Mesenchymal stem cell (in vitro differentiated cells and primary cell): Measurements from ENCODE around the gene FAM13A. TPM values are rescaled to one million over a fixed set of nuclear protein-coding genes. Genes with fewer than 3 reads are reported as not detected.

Experiments used
- DNase-seq: peaks from one replicate; pipeline ENCODE4 v3.0.0-alpha.2; 2013
- H2AFZ ChIP-seq: one replicate; pipeline ENCODE4 v1.6.1; 2013; ENCODE audit warnings: low read depth, mild to moderate bottlenecking, control low read depth, inconsistent platforms, low read length, moderate library complexity
- H2AK5ac ChIP-seq: 2 replicates; pipeline ENCODE4 v1.6.1; 2013; ENCODE audit warnings: low read length, moderate library complexity, mild to moderate bottlenecking, inconsistent platforms; ENCODE audit not compliant: severe bottlenecking
- H2BK120ac ChIP-seq: one replicate; pipeline ENCODE4 v1.6.1; 2013; ENCODE audit warnings: low read depth, mild to moderate bottlenecking, inconsistent platforms, low read length, moderate library complexity
- H2BK12ac ChIP-seq, 2 experiments: one replicate each; pipeline ENCODE4 v1.6.1; 2013; ENCODE audit warnings: inconsistent platforms in 2 of 2, low read length in 2 of 2, mild to moderate bottlenecking in 2 of 2, moderate library complexity in 2 of 2, control low read depth in 1 of 2
- H2BK15ac ChIP-seq: one replicate; pipeline ENCODE4 v1.6.1; 2013; ENCODE audit warnings: mild to moderate bottlenecking, low read depth, inconsistent platforms; ENCODE audit not compliant: poor library complexity, severe bottlenecking
- H2BK5ac ChIP-seq: 2 replicates; pipeline ENCODE4 v1.6.1; 2013; ENCODE audit warnings: low read depth, mild to moderate bottlenecking, low read length, control low read depth, inconsistent platforms; ENCODE audit not compliant: poor library complexity, severe bottlenecking
- H3K14ac ChIP-seq, 2 experiments: one replicate each; pipeline ENCODE4 v1.6.1; 2013; ENCODE audit warnings: inconsistent platforms in 2 of 2, low read length in 2 of 2, control low read depth in 1 of 2, mild to moderate bottlenecking in 1 of 2, moderate library complexity in 1 of 2
- H3K18ac ChIP-seq, 2 experiments: one replicate each; pipeline ENCODE4 v1.6.1; 2013; ENCODE audit warnings: inconsistent platforms in 2 of 2, low read length in 2 of 2, control low read depth in 1 of 2, low read depth in 1 of 2, mild to moderate bottlenecking in 1 of 2
- H3K23ac ChIP-seq, 2 experiments: one replicate each; pipeline ENCODE4 v1.6.1; 2013; ENCODE audit warnings: inconsistent platforms in 2 of 2, low read length in 2 of 2, mild to moderate bottlenecking in 2 of 2, moderate library complexity in 2 of 2, control low read depth in 1 of 2
- H3K27ac ChIP-seq: 2 replicates; pipeline ENCODE4 v1.5.1; 2013; ENCODE audit warnings: mild to moderate bottlenecking, moderate library complexity, low read length, control low read depth, inconsistent platforms; ENCODE audit not compliant: poor library complexity, severe bottlenecking
- H3K27me3 ChIP-seq, 2 experiments: 2 replicates each; pipeline versions ENCODE4 v1.6.1 to v1.7.0; 2013; ENCODE audit warnings: low read length in 2 of 2, mild to moderate bottlenecking in 2 of 2, moderate library complexity in 2 of 2, control low read depth in 1 of 2, inconsistent platforms in 1 of 2; ENCODE audit not compliant: control insufficient read depth in 1 of 2, insufficient read depth in 1 of 2
- H3K36me3 ChIP-seq, 2 experiments: 2 replicates each; pipeline versions ENCODE4 v1.6.1 to v1.7.0; 2013; ENCODE audit warnings: low read length in 2 of 2, control low read depth in 1 of 2, inconsistent platforms in 1 of 2, low read depth in 1 of 2, mild to moderate bottlenecking in 1 of 2; ENCODE audit not compliant: insufficient read depth in 2 of 2, control insufficient read depth in 1 of 2
- H3K4ac ChIP-seq, 2 experiments: one replicate each; pipeline ENCODE4 v1.6.1; 2013; ENCODE audit warnings: inconsistent platforms in 2 of 2, low read length in 2 of 2, mild to moderate bottlenecking in 2 of 2, moderate library complexity in 2 of 2, control low read depth in 1 of 2, low read depth in 1 of 2
- H3K4me1 ChIP-seq: 2 replicates; pipeline ENCODE4 v1.6.1; 2013; ENCODE audit warnings: low read depth, low read length, control low read depth; ENCODE audit not compliant: control insufficient read depth, insufficient read depth
- H3K4me2 ChIP-seq: 2 replicates; pipeline ENCODE4 v1.6.1; 2013; ENCODE audit warnings: low read length, mild to moderate bottlenecking, inconsistent platforms; ENCODE audit not compliant: poor library complexity, severe bottlenecking
- H3K4me3 ChIP-seq, 2 experiments: 2 replicates each; pipeline versions ENCODE4 v1.5.1 to v1.7.0; 2013; ENCODE audit warnings: low read length in 2 of 2, mild to moderate bottlenecking in 2 of 2, control low read depth in 1 of 2, low read depth in 1 of 2; ENCODE audit not compliant: insufficient read depth in 1 of 2
- H3K79me1 ChIP-seq: replicated peaks from 2 replicates; pipeline ENCODE4 v1.6.1; 2013; ENCODE audit warnings: mild to moderate bottlenecking, control low read depth, low read length, inconsistent platforms; ENCODE audit not compliant: poor library complexity, severe bottlenecking
- H3K9ac ChIP-seq: 2 replicates; pipeline ENCODE4 v1.7.0; 2013; ENCODE audit warnings: mild to moderate bottlenecking, low read length, moderate library complexity
- H3K9me3 ChIP-seq: 2 replicates; pipeline ENCODE4 v1.7.0; 2013; ENCODE audit warnings: mild to moderate bottlenecking, low read length; ENCODE audit not compliant: control insufficient read depth
- H4K8ac ChIP-seq: one replicate; pipeline ENCODE4 v1.6.1; 2013; ENCODE audit warnings: inconsistent platforms, mild to moderate bottlenecking, low read length, moderate library complexity
- H4K91ac ChIP-seq: one replicate; pipeline ENCODE4 v1.6.1; 2013; ENCODE audit warnings: mild to moderate bottlenecking, low read length, inconsistent platforms
- WGBS: methylation state at CpG from one replicate; pipeline ENCODE4 v1.1.7; 2013; ENCODE audit warnings: mixed read lengths; 5-methylcytosine and 5-hydroxymethylcytosine counted together
- small RNA-seq: library from polyadenylated mRNA; stranded (forward); fragments of <200 nt; extraction: miRNeasy Mini kit (QIAGEN cat#:217004); gene quantifications from one replicate; pipeline ENCODE3, GENCODE V24; 2013; ENCODE audit warnings: low read depth

The FAM13A gene

DNA sequence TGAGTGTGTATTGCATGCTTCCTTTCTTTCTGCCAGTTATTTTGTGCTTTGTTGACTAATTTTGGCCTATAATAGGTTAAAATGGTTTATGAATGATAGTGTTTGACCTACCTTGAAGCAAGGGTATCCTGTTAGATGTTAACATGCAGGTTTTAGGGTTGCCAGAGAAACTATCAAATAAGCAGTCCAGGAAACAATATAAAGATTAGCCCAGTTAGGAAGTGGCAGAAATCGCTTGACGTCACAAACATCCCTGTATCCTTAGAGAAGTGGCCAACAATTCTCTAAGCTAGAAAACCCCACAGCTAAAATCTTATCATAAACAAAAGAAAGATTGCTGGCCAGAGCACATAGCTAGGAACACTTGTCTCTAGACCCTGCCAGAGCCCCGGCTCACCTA lies 363.2 kb downstream of the FAM13A start:
- Histone ChIP-seq H2BK15ac (no peak overlapping the region), H3K9ac (no peak overlapping the region), H3K4me1 (peaks cover 2% of the 10 kb centered on the region), H4K91ac (no peak overlapping the region), H3K79me1 (peaks cover 4% of the 10 kb centered on the region), H3K27ac (no peak overlapping the region), H3K27me3 (no peaks in the 10 kb centered on the region), H3K14ac (no peak overlapping the region), H3K4me3 (no peak overlapping the region), H3K36me3 (peaks cover 0 to 10% of the 10 kb centered on the region in 2 experiments), H4K8ac (no peak overlapping the region), H2BK120ac (no peak overlapping the region), H2BK5ac (no peak overlapping the region), H2AFZ (no peak overlapping the region), H3K4me2 (no peak overlapping the region), H2AK5ac (no peak overlapping the region), H3K9me3 (no peaks in the 10 kb centered on the region), H3K4ac (no peak overlapping the region), H3K23ac (no peak overlapping the region), H3K18ac (no peak overlapping the region), H2BK12ac (no peak overlapping the region)
- 99% methylated on average over 3 of the region's 3 CpGs for WGBS
- no peak for DNase-seq

DNA sequence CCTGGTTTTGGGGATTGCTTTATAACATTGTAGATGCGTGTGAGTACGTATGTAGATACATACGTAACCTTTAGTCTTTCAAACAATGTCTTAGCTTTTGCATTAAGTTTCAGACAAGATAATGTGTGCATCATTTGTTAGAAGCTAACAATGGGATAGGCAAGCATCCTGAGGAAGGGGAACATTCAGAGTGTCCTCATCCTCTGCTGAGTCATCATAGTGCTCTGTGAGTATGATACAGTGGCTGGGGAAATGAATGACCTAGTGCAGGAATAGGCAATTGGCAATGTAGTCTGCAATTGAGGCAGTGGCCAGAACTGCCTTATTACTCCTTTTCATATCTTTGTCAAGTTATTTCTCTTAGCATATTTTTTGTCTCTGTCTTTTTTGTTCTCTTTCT lies 366.6 kb downstream of the FAM13A start:
- Histone ChIP-seq H3K9me3 (no peaks in the 10 kb centered on the region), H2AK5ac (no peak overlapping the region), H3K36me3 (peaks cover 0 to 31% of the 10 kb centered on the region in 2 experiments), H3K14ac (no peak overlapping the region), H3K27me3 (no peaks in the 10 kb centered on the region), H3K79me1 (no peaks in the 10 kb centered on the region), H2AFZ (no peak overlapping the region), H2BK120ac (no peak overlapping the region), H4K8ac (no peak overlapping the region), H3K4me3 (no peak overlapping the region), H3K23ac (no peak overlapping the region), H3K18ac (no peak overlapping the region), H2BK5ac (no peak overlapping the region), H3K9ac (no peak overlapping the region), H3K4me1 (peaks cover 2% of the 10 kb centered on the region), H3K4ac (no peak overlapping the region), H2BK15ac (no peak overlapping the region), H4K91ac (no peak overlapping the region), H3K4me2 (no peak overlapping the region), H3K27ac (no peak overlapping the region), H2BK12ac (no peak overlapping the region)
- DNase-seq: peak; percentile 50
- 100% methylated on average over 3 of the region's 3 CpGs for WGBS

DNA sequence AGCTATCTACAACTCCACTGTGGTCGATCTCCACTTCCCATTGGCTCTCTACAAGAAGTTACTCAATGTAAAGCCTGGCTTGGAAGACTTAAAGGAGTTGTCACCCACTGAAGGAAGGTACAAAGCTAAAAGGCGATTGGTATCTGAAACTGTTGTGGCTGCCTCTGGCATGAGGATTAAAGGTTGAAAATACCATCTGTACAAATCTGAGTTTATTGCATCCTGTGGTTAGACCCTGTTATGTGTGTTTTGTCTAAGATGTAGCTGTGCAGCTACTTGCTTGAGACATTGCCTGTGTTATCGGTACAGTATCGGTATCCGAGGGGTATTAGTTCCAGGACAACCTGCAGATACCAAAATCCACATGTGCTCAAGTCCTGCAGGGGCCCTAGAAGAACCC lies 375.8 kb downstream of the FAM13A start:
- H3K9me3 ChIP-seq: no peaks in the 10 kb centered on the region
- H3K36me3 ChIP-seq: peaks cover 0 to 61% of the 10 kb centered on the region in 2 experiments
- no peak overlapping the region for H4K8ac ChIP-seq
- no peak overlapping the region for H2BK12ac ChIP-seq
- no peak for DNase-seq
- H3K79me1 ChIP-seq: no peaks in the 10 kb centered on the region
- no peak overlapping the region for H3K4me2 ChIP-seq
- H2BK5ac ChIP-seq: no peak overlapping the region
- no peak overlapping the region for H2BK15ac ChIP-seq
- no peak overlapping the region for H3K14ac ChIP-seq
- no peak overlapping the region for H2AFZ ChIP-seq
- no peak overlapping the region for H4K91ac ChIP-seq
- 91% methylated on average over 5 of the region's 5 CpGs for WGBS
- no peak overlapping the region for H2AK5ac ChIP-seq
- no peaks in the 10 kb centered on the region for H3K27me3 ChIP-seq
- H3K18ac ChIP-seq: no peak overlapping the region
- no peak overlapping the region for H3K9ac ChIP-seq
- H3K4me3 ChIP-seq: no peak overlapping the region
- H2BK120ac ChIP-seq: no peak overlapping the region
- H3K4me1 ChIP-seq: no peaks in the 10 kb centered on the region
- no peak overlapping the region for H3K27ac ChIP-seq
- H3K23ac ChIP-seq: no peak overlapping the region
- H3K4ac ChIP-seq: no peak overlapping the region

Small RNA genes within 50 kb of the gene (small RNA-seq; reads per million reads assigned to genes)
- gene RF02115 (not detected), gene RNU6-33P (not detected)
